Left forelimb (tissue), 1 donor: ENCODE results near the gene PRMT9.

Experiments used
- DNase-seq: peaks from one replicate; pipeline ENCODE4 v3.0.0-alpha.2; 2018; ENCODE audit warnings: low spot score

PRMT9 gene

GRCh38 chr4:147678796-147679549 lies 5.0 kb downstream of the PRMT9 start:
- no peak for DNase-seq

DNA sequence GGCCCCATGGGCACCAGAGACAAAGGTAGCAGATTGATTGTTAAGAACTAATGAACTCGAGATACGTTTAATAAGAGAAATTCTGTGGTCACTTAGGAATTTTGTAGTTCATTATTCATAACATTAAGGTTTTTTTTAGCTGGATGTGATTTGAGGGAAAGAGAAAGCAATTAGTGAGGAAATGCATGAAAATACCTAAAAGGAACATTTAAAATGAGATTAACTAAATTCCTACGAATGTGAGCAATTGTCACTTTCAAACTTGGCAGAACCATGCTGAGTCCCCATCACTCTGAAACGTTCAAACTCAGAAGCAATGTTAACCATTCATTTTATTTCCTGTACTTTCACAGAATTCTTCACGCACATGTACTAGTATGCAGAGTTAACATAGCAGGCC lies 5.9 kb downstream of the PRMT9 start:
- no peak for DNase-seq

DNA sequence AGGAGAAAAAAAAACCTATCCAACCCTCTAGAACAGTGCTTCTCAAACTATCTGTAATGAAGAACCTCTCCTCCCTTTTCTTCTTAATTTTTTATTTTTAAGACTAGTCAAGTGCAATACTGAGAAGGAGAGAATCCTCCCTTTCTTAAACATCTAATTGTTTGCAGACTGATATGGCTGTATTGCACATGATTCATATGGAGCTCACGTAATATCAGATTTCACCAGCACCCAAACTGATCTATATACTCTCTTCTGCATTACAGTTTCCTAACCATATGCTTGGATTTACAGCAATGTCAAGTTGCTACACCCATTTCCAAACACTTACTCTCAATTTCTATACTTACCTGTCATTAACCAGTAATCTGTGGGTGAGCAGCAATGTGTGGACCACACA lies 9.5 kb downstream of the PRMT9 start:
- DNase-seq, result no peak

DNA sequence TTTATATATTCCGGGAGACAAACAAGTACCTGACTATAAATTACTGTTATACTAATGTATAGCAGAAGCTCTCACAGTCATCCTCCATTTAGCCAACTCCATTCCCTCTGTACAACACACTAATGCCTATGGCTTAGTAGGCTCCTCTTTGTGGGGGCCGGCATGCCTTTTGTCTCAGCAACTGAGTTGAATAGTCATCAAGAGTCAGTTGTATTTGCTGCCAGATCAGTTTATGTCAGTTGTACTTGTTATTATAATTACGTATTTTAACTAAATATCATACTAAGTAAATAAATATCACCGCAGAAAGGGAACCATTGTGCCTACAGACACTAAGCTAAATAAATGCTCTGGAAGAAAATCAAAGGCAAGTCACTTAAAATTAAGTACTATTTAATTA lies 9.9 kb downstream of the PRMT9 start:
- no peak for DNase-seq

DNA sequence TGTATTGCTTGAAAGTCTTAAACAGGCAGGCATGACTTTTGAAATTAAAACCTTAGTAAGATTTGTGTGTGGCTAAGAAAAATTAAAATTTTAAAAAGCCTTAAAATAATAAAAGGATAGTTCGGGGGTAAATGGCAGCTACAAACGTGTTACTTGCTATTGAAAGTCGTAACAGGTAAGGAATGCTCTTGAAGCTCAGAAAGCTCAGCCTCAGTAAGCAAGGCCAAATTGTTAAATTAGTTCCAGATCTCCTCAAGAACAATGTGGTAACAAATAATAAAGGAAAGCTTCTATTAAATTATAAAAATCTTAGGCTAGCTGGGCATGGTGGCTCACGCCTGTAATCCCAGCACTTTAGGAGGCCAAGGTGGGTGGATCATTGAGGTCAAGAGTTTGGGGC lies 25.5 kb downstream of the PRMT9 start:
- DNase-seq, result no peak

GRCh38 chr4:147655639-147656038 lies 28.3 kb downstream of the PRMT9 start:
- DNase-seq, result no peak

DNA sequence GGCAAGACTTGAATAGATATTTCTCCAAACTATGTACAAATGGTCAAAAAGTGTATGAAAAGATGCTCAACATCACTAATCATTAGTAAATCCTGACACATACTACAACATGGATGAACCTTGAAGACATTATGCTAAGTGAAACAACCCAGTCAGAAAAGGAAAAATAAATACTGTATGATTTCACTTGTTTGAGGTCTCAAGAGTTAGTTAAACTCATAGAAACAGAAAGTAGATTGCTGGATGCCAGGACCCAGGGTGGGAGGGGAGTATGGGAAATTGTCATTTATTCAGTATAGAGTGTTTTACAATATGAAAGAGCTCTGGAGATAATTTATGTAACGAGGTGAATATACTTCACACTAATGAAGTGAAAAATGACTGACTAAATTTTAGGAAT lies 32.4 kb downstream of the PRMT9 start:
- no peak for DNase-seq

GRCh38 chr4:147648656-147649055 lies 35.3 kb downstream of the PRMT9 start:
- no peak for DNase-seq

- DNase-seq, result no peak
These were observed 38.9 kb downstream of the PRMT9 start for GRCh38 chr4:147645099-147645498.

- no peak for DNase-seq
These were observed 39.5 kb downstream of the PRMT9 start for GRCh38 chr4:147644471-147644870.

DNA sequence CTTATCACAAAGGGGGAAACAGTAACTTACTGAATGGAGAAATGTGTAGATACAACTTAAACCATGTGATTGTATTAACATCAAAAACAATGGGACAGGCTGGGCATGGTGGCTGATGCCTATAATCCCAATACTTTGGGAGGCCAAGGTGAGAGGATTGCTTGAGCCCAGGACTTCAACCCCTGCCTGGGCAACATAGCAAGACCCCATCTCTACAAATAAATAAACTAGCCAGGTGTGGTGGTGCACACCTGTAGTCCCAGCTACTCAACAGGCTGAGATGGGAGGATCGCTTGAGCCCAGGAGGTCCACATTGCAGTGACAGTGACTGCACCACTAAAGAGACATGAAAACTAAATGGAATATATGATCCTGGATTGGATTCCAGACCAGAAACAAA lies 40.3 kb downstream of the PRMT9 start:
- no peak for DNase-seq

- no peak for DNase-seq
These were observed 43.6 kb downstream of the PRMT9 start for GRCh38 chr4:147640331-147640730.

DNA sequence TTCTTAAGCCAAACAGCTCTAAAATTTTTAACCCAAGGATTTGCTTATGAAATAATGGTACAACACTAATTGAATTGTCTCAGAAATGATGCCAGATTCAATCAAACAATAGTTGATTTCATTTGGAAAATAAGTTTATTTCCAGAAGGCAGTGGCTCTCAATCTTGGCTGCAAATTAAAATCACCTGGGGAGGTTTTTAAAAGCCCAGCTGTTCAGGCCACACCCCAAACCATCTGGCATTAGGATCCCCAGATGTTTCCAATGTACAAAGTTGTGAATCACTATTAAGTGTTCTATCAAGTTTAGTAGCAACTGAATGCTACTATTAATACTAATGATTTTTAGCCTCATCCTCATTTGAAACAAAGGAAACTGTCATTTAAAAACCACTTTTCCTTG lies 44.6 kb downstream of the PRMT9 start:
- DNase-seq, result no peak

- DNase-seq, result no peak
These were observed 45.0 kb downstream of the PRMT9 start for GRCh38 chr4:147638942-147639341.

GRCh38 chr4:147638365-147638764 lies 45.6 kb downstream of the PRMT9 start:
- no peak for DNase-seq

DNA sequence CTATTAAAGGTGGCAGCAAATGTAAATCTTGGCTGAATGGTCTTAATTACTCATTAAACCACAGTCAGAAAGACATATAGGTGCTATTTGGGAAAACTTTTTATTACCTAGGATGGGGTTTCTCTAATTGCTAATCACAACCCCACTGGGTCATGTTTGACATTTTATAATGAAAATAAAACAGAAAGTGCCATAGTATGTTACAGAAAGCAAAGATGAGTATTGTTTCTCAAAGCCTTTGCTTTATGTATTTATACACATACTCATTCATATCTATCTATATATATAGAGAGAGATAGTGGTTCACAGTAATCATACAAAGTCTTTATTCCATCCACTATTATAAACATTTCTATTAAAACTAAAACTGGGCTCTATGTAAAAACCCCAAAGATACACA lies 48.6 kb downstream of the PRMT9 start:
- no peak for DNase-seq

GRCh38 chr4:147633643-147634042 lies 50.3 kb downstream of the PRMT9 start:
- no peak for DNase-seq

DNA sequence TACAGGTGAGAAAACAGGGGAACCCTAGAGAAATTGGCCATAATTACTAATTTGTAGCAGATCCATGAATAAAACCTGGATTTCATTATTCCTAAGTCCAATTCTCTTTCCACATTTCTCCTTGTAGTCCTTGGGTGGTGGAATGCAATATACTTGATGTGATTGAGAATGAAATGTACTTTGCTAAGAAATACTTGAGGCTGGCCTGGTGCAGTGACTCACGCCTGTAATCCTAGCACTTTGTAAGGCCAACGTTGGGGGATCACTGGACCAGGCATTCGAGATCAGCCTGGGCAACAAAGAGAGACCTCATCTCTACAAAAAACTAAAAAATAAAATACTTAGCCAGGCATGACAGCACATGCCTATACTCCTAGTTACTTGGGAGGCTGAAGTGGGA lies 50.9 kb downstream of the PRMT9 start:
- no peak for DNase-seq

DNA sequence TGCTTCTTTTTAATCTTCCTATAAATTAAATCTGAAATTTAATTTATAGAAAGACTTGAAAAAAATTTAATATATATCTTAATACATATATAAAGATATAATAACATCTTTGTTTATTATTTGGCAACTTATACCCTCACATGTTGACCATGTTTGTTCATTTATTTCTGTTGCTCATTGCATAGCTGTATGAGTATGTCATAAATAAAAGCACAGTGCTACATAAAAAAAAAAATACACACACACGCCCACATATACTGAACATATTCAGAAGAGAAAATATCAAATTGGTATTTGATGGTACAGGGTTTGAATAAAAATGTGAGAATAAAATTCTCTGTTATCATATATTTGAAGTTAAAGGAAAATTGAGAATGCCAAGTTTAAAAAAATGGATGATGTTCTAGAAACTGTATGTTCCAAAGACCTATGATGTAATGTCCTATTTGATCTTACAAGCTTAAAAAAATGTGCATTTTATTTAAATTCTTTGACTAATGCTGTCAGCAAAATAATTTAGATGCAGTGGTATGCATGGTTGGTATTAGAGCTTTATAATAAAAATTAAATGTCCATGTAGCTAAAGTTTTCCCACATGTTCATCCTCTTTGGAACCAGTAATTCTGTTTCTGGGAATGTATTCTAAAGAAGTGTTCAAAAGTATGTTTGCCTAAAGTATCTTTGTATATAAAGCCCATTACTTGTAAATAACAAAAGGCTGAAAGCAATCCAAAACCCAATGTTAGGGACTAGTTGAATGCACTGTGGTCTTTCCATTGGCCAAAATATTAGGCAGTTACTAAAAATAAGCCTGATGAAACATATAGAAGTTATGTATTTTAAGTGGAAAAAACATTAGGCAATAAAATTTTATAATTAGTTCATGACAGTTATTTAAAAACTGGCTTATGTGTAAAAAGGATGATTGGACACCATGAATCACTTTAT lies 53.9 kb downstream of the PRMT9 start:
- no peak for DNase-seq

DNA sequence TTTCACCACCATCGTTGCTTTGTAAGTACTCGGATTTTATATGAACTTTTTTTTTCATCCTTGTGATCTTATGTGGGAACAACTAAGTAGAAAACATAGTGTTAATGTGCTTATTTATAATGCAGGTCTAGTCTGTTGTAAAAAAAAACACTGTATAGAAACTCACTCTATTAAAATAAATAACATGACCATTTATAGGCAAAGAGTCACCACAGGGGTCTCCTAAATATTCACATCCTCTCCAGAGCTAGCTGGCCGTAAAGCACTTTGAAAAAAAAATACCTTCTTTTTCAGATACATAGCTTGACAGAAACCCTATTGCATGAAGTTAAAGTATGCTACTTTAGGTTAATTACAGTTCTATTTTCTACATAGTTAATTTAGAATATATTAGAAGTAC lies 55.5 kb downstream of the PRMT9 start:
- no peak for DNase-seq

- DNase-seq, result no peak
These were observed 57.1 kb downstream of the PRMT9 start for GRCh38 chr4:147626903-147627302.

GRCh38 chr4:147625733-147626132 lies 58.2 kb downstream of the PRMT9 start:
- DNase-seq, result no peak

- no peak for DNase-seq
These were observed 63.6 kb downstream of the PRMT9 start for GRCh38 chr4:147620315-147620714.
